WTC11 (cell line): ENCODE data around the gene RBFOX2.

ENCODE experiments used
- ATF1 ChIP-seq: sonication (generic); formaldehyde crosslinking; IDR thresholded peaks from 2 replicates; pipeline ENCODE4 v1.8.1; 2023; ENCODE audit warnings: mild to moderate bottlenecking, moderate library complexity, missing genetic modification reagents
- ELF4 ChIP-seq: sonication (generic); formaldehyde crosslinking; IDR thresholded peaks from 2 replicates; pipeline ENCODE4 v1.8.1; 2022; ENCODE audit warnings: low read depth, mild to moderate bottlenecking, moderate library complexity, missing genetic modification reagents
- FOXK1 ChIP-seq: sonication (generic); formaldehyde crosslinking; IDR thresholded peaks from 2 replicates; pipeline ENCODE4 v1.8.0; 2022; ENCODE audit warnings: mild to moderate bottlenecking, moderate library complexity, missing genetic modification reagents
- GTF2I ChIP-seq: fragments of 250-450 bp; sonication (Bioruptor Pico); conservative IDR thresholded peaks from 2 replicates; pipeline ENCODE4 v1.4.0; 2021; ENCODE audit warnings: mild to moderate bottlenecking
- IRF2 ChIP-seq: sonication (generic); formaldehyde crosslinking; IDR thresholded peaks from 2 replicates; pipeline ENCODE4 v1.8.0; 2022; ENCODE audit warnings: low read depth, missing genetic modification reagents, borderline replicate concordance
- RORB ChIP-seq: fragments of 250-450 bp; sonication (Bioruptor Pico); IDR thresholded peaks from 2 replicates; pipeline ENCODE4 v1.9.0; 2021; ENCODE audit warnings: mild to moderate bottlenecking
- SP1 ChIP-seq: sonication (generic); formaldehyde crosslinking; conservative IDR thresholded peaks from 2 replicates; pipeline ENCODE4 v1.8.1; 2022; ENCODE audit warnings: missing genetic modification reagents
- ZNF232 ChIP-seq: sonication (generic); formaldehyde crosslinking; IDR thresholded peaks from 2 replicates; pipeline ENCODE4 v1.8.0; 2022; ENCODE audit warnings: mild to moderate bottlenecking, missing genetic modification reagents
- TF ChIP-seq, protein P1 (sequence below): fragments of 200-600 bp; IDR thresholded peaks from 2 replicates; pipeline ENCODE4 v1.8.0; 2022; ENCODE audit warnings: antibody characterized with exemption
- TF ChIP-seq, protein P2 (sequence below): sonication (generic); formaldehyde crosslinking; IDR thresholded peaks from 2 replicates; pipeline ENCODE4 v1.8.1; 2022; ENCODE audit warnings: mild to moderate bottlenecking, missing genetic modification reagents, moderate library complexity, borderline replicate concordance
- TF ChIP-seq, protein P3 (sequence below): sonication (generic); formaldehyde crosslinking; IDR thresholded peaks from 2 replicates; pipeline ENCODE4 v1.8.1; 2023; ENCODE audit warnings: mild to moderate bottlenecking, missing genetic modification reagents, moderate library complexity
- TF ChIP-seq, protein P4 (sequence below): sonication (generic); formaldehyde crosslinking; IDR thresholded peaks from 2 replicates; pipeline ENCODE4 v1.8.0; 2023; ENCODE audit warnings: mild to moderate bottlenecking, missing genetic modification reagents
- TF ChIP-seq, protein P5 (sequence below): sonication (generic); formaldehyde crosslinking; IDR thresholded peaks from 2 replicates; pipeline ENCODE4 v1.8.0; 2022; ENCODE audit warnings: mild to moderate bottlenecking, missing genetic modification reagents
- TF ChIP-seq, protein P6 (sequence below): fragments of 250-450 bp; sonication (Bioruptor Pico); IDR thresholded peaks from 2 replicates; pipeline ENCODE4 v1.9.0; 2021; ENCODE audit warnings: mild to moderate bottlenecking

DNA sequence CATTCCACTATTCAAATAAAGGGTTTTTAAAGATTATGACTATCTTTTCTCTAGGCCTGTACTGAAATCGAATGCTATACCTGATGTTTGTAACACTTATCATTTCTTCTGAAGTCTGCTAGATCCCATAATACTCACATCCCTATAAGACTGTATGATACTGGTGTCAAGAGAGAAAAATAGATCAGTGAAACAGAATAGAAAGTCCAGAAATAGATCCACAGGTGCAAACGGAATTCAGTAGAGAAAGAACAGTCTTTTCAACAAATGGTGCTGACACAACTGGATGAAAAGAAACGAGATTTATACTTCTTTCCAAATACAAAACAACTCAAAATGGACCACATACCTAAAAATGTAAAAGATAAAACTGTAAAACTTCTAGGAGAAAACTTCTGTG is 167.8 kb downstream of the RBFOX2 start:
- TF ChIP-seq FOXK1 (CRISPR knock-in tag) (no peak), GTF2I (CRISPR knock-in tag) (no peak), ELF4 (CRISPR knock-in tag) (no peak), RORB (CRISPR knock-in tag) (no peak), ZNF232 (CRISPR knock-in tag) (no peak), ATF1 (CRISPR knock-in tag) (no peak), SP1 (CRISPR knock-in tag) (no peak), IRF2 (no peak)
- TF ChIP-seq, protein P1, sequence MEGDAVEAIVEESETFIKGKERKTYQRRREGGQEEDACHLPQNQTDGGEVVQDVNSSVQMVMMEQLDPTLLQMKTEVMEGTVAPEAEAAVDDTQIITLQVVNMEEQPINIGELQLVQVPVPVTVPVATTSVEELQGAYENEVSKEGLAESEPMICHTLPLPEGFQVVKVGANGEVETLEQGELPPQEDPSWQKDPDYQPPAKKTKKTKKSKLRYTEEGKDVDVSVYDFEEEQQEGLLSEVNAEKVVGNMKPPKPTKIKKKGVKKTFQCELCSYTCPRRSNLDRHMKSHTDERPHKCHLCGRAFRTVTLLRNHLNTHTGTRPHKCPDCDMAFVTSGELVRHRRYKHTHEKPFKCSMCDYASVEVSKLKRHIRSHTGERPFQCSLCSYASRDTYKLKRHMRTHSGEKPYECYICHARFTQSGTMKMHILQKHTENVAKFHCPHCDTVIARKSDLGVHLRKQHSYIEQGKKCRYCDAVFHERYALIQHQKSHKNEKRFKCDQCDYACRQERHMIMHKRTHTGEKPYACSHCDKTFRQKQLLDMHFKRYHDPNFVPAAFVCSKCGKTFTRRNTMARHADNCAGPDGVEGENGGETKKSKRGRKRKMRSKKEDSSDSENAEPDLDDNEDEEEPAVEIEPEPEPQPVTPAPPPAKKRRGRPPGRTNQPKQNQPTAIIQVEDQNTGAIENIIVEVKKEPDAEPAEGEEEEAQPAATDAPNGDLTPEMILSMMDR, result no peak
- TF ChIP-seq, protein P2, sequence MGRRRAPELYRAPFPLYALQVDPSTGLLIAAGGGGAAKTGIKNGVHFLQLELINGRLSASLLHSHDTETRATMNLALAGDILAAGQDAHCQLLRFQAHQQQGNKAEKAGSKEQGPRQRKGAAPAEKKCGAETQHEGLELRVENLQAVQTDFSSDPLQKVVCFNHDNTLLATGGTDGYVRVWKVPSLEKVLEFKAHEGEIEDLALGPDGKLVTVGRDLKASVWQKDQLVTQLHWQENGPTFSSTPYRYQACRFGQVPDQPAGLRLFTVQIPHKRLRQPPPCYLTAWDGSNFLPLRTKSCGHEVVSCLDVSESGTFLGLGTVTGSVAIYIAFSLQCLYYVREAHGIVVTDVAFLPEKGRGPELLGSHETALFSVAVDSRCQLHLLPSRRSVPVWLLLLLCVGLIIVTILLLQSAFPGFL (CRISPR knock-in tag), result no peak
- TF ChIP-seq, protein P3, sequence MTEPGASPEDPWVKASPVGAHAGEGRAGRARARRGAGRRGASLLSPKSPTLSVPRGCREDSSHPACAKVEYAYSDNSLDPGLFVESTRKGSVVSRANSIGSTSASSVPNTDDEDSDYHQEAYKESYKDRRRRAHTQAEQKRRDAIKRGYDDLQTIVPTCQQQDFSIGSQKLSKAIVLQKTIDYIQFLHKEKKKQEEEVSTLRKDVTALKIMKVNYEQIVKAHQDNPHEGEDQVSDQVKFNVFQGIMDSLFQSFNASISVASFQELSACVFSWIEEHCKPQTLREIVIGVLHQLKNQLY (CRISPR knock-in tag), result no peak
- TF ChIP-seq, protein P4, sequence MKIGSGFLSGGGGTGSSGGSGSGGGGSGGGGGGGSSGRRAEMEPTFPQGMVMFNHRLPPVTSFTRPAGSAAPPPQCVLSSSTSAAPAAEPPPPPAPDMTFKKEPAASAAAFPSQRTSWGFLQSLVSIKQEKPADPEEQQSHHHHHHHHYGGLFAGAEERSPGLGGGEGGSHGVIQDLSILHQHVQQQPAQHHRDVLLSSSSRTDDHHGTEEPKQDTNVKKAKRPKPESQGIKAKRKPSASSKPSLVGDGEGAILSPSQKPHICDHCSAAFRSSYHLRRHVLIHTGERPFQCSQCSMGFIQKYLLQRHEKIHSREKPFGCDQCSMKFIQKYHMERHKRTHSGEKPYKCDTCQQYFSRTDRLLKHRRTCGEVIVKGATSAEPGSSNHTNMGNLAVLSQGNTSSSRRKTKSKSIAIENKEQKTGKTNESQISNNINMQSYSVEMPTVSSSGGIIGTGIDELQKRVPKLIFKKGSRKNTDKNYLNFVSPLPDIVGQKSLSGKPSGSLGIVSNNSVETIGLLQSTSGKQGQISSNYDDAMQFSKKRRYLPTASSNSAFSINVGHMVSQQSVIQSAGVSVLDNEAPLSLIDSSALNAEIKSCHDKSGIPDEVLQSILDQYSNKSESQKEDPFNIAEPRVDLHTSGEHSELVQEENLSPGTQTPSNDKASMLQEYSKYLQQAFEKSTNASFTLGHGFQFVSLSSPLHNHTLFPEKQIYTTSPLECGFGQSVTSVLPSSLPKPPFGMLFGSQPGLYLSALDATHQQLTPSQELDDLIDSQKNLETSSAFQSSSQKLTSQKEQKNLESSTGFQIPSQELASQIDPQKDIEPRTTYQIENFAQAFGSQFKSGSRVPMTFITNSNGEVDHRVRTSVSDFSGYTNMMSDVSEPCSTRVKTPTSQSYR (CRISPR knock-in tag), result no peak
- TF ChIP-seq, protein P5, sequence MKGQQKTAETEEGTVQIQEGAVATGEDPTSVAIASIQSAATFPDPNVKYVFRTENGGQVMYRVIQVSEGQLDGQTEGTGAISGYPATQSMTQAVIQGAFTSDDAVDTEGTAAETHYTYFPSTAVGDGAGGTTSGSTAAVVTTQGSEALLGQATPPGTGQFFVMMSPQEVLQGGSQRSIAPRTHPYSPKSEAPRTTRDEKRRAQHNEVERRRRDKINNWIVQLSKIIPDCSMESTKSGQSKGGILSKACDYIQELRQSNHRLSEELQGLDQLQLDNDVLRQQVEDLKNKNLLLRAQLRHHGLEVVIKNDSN (CRISPR knock-in tag), result no peak
- TF ChIP-seq, protein P6, sequence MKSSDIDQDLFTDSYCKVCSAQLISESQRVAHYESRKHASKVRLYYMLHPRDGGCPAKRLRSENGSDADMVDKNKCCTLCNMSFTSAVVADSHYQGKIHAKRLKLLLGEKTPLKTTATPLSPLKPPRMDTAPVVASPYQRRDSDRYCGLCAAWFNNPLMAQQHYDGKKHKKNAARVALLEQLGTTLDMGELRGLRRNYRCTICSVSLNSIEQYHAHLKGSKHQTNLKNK (CRISPR knock-in tag), result no peak
